ENCODE results near the gene RTL5. TPM values are rescaled to one million over a fixed set of nuclear protein-coding genes. Genes with fewer than 3 reads are reported as not detected.
"Not testable (repeated sequence)": the region's sequence is repeated elsewhere in the genome, so short reads cannot be mapped to it uniquely, and the experiment has no call there.

Gene RTL5
- total RNA-seq (2014; rRNA removed; shearing (Covaris generic)) (1.0 and 1.8 TPM in 2 replicates), polyA plus RNA-seq (2016; fragmentation: Nextera tagmentation; extraction: Ambion mirVana) (1.5 and 1.8 TPM in 2 replicates)

DNA sequence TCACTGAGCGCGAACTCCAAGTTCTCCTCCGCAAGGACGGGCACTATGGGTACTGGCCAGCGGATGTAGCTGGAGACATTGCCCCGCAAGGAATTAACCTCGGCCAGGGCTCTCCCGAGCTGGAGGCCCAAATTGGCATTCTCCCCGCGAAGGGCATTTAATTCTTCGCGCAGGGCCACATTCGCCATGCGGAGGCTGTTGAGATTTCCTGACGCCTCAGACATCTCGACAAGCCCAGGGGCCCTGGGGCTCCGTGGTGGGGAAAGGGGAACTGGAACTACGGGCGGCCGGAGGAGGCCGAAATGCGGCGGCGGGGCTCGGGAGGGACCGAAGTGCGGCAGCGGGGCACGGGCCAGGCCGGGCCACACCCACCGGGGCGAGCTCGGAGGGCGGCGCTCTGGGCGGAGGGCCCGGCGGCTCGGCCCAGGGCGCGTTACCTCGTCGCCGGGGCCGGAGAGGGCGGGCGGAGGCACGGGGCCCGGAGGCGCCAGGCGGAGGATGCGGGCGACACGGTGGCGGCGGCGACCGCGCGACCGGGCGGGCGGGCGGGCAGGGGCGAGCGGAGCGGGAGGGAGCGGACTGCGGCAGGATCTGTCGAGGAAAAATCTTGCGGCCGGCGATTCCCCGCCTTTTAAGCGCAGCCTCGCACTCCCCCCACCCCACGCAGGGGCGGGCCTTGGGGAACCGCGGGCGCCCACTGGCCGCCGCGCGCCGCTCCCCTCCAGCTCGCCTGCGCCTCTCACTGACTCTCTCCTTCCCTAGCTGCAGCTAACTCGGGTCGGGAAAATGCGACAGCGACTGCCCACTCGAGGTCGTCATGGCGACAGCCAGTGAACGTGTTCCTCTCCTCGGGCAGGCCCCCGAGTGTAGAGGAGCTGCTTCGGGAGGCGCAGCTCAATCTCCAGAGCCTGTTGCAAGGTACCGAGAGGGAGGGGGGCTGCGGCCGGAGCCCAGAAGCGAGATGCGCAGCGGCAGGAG lies at the start of gene RTL5:
Gene RTL5 (minus strand): TSS at position 599 of the 978 bp plus-strand sequence.
- no peaks in the 10 kb centered on the region; the same call in 1 of the 2 replicates for H3K79me2 ChIP-seq (ENCODE audit: insufficient read depth)
- TF ChIP-seq EZH2phosphoT487 (IDR thresholded peaks at IDR 0.05; ENCODE audit: insufficient read depth, low read depth) (no peak), EZH2 (IDR thresholded peaks at IDR 0.05; ENCODE audit: insufficient read depth, poor library complexity, severe bottlenecking) (no peak)
- 2% methylated on average over 33 to 51 of the region's 106 CpGs for WGBS, 2 experiments (ENCODE audit: low coverage in 1 of 2, low lambda C conversion rate in 2 of 2, missing lambda C conversion rate in 2 of 2)
- H3K9ac ChIP-seq, result peak within 1 kb of the TSS; percentile 79
- peak within 1 kb of the TSS; percentile 73 for H2AFZ ChIP-seq
- H3K4me2 ChIP-seq (ENCODE audit: unreplicated experiment), result peak within 1 kb of the TSS; percentile 68
- H3K27ac ChIP-seq, result 0 out of 2 replicates have a peak within 1 kb of the TSS, but pooled peaks have one; percentile 27
- H4K20me1 ChIP-seq (ENCODE audit: insufficient read depth), result no peaks in the 10 kb centered on the region
- in situ Hi-C loops (cut with MboI), result no loop called here
- H3K4me1 ChIP-seq (ENCODE audit: insufficient read depth), result 0 out of 2 replicates have a peak, but pooled peaks cover 2% of the 10 kb centered on the region
- no peaks in the 10 kb centered on the region for H3K36me3 ChIP-seq (ENCODE audit: low read depth)
- H3F3A ChIP-seq (ENCODE audit: insufficient read depth), result no peaks in the 10 kb centered on the region
- H3K27me3 ChIP-seq (replicated peaks; ENCODE audit: insufficient read depth), result no peaks in the 10 kb centered on the region
- H3K4me3 ChIP-seq, result peak within 1 kb of the TSS; percentile 78
- H3K9me3 ChIP-seq (ENCODE audit: low read depth), result no peaks in the 10 kb centered on the region
- no peaks in the 10 kb centered on the region for H3K9me2 ChIP-seq (ENCODE audit: insufficient read depth)
- peak; percentile 88 for DNase-seq

DNA sequence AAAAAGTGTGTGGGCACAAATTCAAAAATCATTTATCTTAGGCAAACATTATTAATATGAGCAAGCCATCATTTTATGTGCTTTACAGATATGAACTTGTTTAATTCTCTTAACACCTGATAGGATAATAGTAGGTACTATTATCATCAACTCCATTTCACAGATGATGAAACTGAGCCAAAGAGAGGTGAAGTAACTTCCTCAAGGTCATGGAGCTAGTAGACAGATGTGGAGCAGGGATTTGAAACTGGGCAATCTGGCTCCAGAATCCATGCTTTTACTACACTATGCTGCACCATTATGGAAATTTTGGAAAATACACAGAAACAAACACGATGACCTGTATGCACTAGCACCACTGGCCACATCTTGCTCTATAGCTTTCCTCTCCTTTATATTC lies 48.8 kb upstream of the RTL5 start:
- in situ Hi-C loops (cut with MboI), result no loop called here
- no peaks in the 10 kb centered on the region for H3K9me3 ChIP-seq (ENCODE audit: low read depth)
- peak overlapping the region; percentile 92 for H3K9ac ChIP-seq
- H3K4me3 ChIP-seq, result peak overlapping the region; percentile 90
- peaks cover 8% of the 10 kb centered on the region; the same call in 1 of the 2 replicates for H3K4me1 ChIP-seq (ENCODE audit: insufficient read depth)
- H3K27me3 ChIP-seq (replicated peaks; ENCODE audit: insufficient read depth), result no peaks in the 10 kb centered on the region
- TF ChIP-seq EZH2phosphoT487 (IDR thresholded peaks at IDR 0.05; ENCODE audit: insufficient read depth, low read depth), result no peak
- no peak for TF ChIP-seq EZH2 (IDR thresholded peaks at IDR 0.05; ENCODE audit: insufficient read depth, poor library complexity, severe bottlenecking)
- H4K20me1 ChIP-seq (ENCODE audit: insufficient read depth), result no peaks in the 10 kb centered on the region
- peak overlapping the region; percentile 82 for H3K4me2 ChIP-seq (ENCODE audit: unreplicated experiment)
- peaks cover 30% of the 10 kb centered on the region for H3K79me2 ChIP-seq (ENCODE audit: insufficient read depth)
- WGBS, 2 experiments (ENCODE audit: low coverage in 1 of 2, low lambda C conversion rate in 2 of 2, missing lambda C conversion rate in 2 of 2), result 0 to 27% methylated on average over 1 of the region's 1 CpG
- no peak for DNase-seq
- no peaks in the 10 kb centered on the region for H3F3A ChIP-seq (ENCODE audit: insufficient read depth)
- peak overlapping the region; percentile 93 for H2AFZ ChIP-seq
- H3K36me3 ChIP-seq (ENCODE audit: low read depth), result no peaks in the 10 kb centered on the region
- peak overlapping the region; percentile 83; the same call in 1 of the 2 replicates for H3K27ac ChIP-seq
- no peaks in the 10 kb centered on the region for H3K9me2 ChIP-seq (ENCODE audit: insufficient read depth)

DNA sequence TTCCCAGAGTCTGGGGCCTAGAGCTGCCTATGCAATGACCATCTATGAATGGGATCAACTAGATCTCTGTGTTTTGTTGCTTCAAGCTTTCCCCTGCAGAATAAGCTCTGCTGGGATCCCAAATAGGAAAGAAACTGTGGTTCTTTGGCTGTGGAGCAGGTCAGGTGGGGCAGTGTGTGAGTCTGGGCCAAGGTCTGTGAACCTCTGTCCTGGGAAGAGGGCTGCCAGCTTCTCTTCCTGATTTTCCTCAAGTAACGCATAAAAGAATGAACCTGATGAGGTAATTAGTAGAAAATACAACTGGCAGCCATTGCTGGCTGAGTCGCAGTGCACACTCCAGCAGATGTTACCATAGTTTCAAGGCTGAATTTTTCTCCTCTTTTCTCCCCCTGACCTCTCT lies 45.3 kb upstream of the RTL5 start:
- 0 to 4% methylated on average over 2 of the region's 2 CpGs for WGBS, 2 experiments (ENCODE audit: low coverage in 1 of 2, low lambda C conversion rate in 2 of 2, missing lambda C conversion rate in 2 of 2)
- peaks cover 4% of the 10 kb centered on the region for H3K79me2 ChIP-seq (ENCODE audit: insufficient read depth)
- no peaks in the 10 kb centered on the region for H3K9me3 ChIP-seq (ENCODE audit: low read depth)
- in situ Hi-C loops (cut with MboI), result no loop called here
- no peak overlapping the region for H3K4me3 ChIP-seq
- no peaks in the 10 kb centered on the region for H3K36me3 ChIP-seq (ENCODE audit: low read depth)
- no peaks in the 10 kb centered on the region for H4K20me1 ChIP-seq (ENCODE audit: insufficient read depth)
- no peak for TF ChIP-seq EZH2 (IDR thresholded peaks at IDR 0.05; ENCODE audit: insufficient read depth, poor library complexity, severe bottlenecking)
- TF ChIP-seq EZH2phosphoT487 (IDR thresholded peaks at IDR 0.05; ENCODE audit: insufficient read depth, low read depth), result no peak
- H3K9me2 ChIP-seq (ENCODE audit: insufficient read depth), result no peaks in the 10 kb centered on the region
- no peaks in the 10 kb centered on the region for H3F3A ChIP-seq (ENCODE audit: insufficient read depth)
- H3K27me3 ChIP-seq (replicated peaks; ENCODE audit: insufficient read depth), result no peaks in the 10 kb centered on the region
- H2AFZ ChIP-seq, result no peak overlapping the region
- no peaks in the 10 kb centered on the region for H3K4me1 ChIP-seq (ENCODE audit: insufficient read depth)
- no peak overlapping the region for H3K9ac ChIP-seq
- DNase-seq, result no peak
- H3K27ac ChIP-seq, result no peak overlapping the region
- no peak overlapping the region for H3K4me2 ChIP-seq (ENCODE audit: unreplicated experiment)

DNA sequence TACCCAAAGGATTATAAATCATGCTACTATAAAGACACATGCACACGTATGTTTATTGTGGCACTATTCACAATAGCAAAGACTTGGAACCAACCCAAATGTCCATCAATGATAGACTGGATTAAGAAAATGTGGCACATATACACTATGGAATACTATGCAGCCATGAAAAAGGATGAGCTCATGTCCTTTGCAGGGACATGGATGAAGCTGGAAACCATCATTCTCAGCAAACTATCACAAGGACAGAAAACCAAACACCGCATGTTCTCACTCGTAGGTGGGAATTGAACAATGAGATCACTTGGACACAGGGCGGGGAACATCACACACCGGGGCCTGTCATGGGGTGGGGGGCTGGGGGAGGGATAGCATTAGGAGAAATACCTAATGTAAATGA lies 44.6 kb upstream of the RTL5 start:
- H3K4me2 ChIP-seq (ENCODE audit: unreplicated experiment); H2AFZ ChIP-seq; DNase-seq; in situ Hi-C loops (cut with MboI); H3K9me2 ChIP-seq (ENCODE audit: insufficient read depth); H3K36me3 ChIP-seq (ENCODE audit: low read depth); H4K20me1 ChIP-seq (ENCODE audit: insufficient read depth); H3K27ac ChIP-seq; H3K4me3 ChIP-seq; H3F3A ChIP-seq (ENCODE audit: insufficient read depth); H3K79me2 ChIP-seq (ENCODE audit: insufficient read depth); H3K4me1 ChIP-seq (ENCODE audit: insufficient read depth); H3K9me3 ChIP-seq (ENCODE audit: low read depth); H3K9ac ChIP-seq; H3K27me3 ChIP-seq (replicated peaks; ENCODE audit: insufficient read depth): not testable (repeated sequence)
- WGBS, 2 experiments (ENCODE audit: low coverage in 1 of 2, low lambda C conversion rate in 2 of 2, missing lambda C conversion rate in 2 of 2), result 78 to 93% methylated on average over 4 to 5 of the region's 5 CpGs
